Superior temporal gyrus (tissue), 1 donor: ENCODE data around the gene AIG1.
"Not testable (repeated sequence)": the region's sequence is repeated elsewhere in the genome, so short reads cannot be mapped to it uniquely, and the experiment has no call there.

Experiments
- DNase-seq: peaks from one replicate; pipeline ENCODE4 v3.0.0-alpha.2; 2016; ENCODE audit errors: extremely low spot score

AIG1 gene

DNA sequence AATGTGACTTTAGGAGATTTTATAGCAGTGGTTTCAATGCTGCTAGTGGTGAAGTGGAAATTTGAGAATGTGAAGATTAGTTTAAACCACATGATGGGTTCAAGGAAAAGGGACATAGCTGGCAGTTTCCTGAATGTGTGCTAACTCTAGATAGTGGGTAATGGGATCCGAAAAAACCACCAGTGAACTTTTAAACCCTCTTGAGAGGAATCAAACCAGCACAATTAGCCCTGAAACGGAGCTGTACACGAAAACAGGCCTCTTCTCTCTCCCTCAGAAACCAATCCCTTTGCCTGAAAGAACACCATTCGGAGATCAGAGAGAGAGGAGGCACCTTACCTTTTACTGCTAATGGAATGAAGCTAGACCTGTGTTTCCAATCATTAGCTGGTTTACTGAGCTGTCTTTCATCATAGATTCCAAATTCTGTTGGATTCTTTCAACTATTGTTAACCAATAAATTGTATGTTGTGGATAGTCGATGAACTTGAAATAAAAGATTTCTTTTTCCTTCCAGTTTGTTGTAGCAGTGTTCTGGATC, 103.9 kb downstream of the AIG1 start:
- no peak for DNase-seq

- no peak for DNase-seq
These were observed 104.7 kb downstream of the AIG1 start for GRCh38 chr6:143165315-143165855.

GRCh38 chr6:143166247-143166695, 105.6 kb downstream of the AIG1 start:
- no peak for DNase-seq

DNA sequence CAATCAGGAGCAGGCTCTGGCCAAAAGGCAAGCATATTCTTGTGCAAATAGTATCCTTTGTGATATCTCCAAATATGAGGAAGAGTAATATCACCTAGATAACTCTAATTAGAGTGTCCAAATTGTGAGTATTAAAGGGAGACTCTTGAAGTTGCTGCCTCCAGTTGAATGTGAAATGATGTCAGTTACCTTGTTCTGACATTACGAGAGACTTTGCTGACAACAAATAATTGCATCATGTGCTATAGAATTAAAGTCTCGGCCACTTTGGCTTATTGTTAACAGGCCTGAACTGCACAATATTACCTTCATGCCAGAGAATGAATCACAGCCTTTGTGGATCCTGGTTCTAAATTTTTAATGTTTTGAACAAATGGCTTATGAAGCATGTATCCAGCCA, 106.5 kb downstream of the AIG1 start:
- DNase-seq: no peak

GRCh38 chr6:143168396-143168816, 107.7 kb downstream of the AIG1 start:
- DNase-seq: not testable (repeated sequence)

DNA sequence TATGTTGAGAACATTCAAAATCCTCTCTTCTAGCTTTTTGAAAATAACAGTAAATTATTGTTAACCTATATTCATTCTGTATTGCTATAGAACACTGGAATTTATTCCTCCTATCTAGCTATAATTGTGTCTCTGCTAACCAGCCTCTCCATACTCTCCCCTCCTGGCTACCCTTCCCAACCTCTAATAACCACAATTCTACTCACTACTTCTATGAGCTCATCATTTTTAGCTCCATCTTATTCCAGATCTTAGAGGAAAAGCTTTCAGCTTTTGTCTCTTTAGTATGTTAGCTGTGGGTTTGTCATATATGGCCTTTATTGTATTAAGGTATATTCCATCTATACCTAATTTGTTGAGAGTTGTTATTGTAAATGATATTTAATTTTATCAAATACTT, 108.8 kb downstream of the AIG1 start:
- DNase-seq: no peak

DNA sequence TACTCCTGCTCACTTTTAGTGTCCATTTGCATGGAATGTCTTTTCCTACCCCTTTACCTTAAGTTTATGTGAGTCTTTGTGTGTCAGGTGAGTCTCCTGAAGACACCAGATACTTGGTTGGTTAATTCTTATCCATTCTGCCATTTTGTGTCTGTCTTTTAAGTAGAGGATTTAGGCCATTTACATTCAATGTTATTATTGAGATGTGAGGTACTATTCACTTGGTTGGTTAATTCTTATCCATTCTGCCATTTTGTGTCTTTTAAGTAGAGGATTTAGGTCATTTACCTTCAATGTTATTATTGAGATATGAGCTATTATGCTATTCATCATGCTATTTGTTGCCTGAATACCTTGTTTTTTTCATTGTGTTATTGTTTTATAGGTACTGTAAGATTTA, 113.8 kb downstream of the AIG1 start:
- no peak for DNase-seq

GRCh38 chr6:143174951-143175350, 114.3 kb downstream of the AIG1 start:
- DNase-seq: no peak

DNA sequence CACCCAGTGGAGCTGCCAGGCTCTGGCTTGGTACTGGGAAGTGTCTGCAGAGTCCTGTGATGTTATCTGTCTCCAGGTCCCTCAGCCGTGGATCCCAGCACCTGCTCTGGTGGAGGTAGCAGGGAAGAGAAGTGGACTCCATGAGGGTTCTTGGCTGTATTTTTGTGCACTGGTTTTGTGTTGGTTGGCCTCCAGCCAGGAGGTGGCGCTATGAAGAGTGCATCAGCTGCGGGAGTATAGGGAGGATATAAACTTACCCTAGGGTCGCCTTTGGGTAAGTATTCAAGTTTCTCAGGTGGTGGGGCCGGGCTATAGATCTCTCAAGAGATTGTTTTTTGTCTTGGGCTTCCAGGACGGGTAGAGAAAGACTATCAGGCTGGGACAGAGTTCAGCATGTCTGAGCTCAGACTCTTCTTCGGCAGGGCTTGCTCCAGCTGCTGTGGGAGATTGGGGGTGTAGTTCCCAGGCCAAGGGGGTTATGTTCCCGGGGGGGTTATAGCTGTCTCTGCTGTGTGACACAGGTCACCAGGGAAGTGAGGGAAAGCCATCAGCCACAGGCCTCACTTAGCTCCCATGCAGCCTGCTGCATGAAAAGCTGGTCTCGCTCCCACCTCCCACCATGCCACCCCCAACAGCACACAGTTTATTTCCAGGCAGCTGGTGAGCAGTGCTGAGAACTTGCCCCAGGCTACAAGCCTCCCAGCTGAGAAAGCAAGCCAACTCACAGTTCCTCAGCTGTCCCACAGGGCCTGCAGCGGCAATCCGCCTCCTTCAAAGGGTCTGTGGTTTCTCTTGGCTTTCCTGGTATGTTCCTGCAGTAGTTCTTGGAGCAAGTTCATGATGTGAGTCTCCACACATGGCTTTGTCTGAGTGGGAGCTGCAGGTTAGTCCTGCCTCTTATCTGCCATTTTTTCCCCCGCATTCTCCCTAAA, 115.7 kb downstream of the AIG1 start:
- no peak for DNase-seq

DNA sequence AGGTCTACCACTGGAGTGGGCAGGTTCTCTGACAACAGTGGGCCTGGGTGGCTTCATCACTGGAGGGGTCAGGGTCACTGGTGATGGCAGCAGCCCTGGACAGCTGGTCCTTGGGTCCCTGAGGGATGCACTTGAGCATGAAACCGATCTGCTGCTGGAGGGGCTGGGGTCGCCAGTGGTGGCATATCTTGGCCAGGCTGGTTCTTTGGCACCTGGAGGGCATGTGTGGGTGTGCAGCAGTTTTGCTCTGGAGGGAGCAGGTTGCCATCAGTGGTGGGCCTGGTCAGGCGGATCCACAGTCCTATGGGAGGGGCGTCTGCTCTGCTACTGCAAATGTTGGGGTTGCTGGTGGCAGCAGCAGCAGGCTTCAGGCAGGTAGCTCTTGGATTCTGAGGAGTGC, 117.0 kb downstream of the AIG1 start:
- DNase-seq: no peak

- DNase-seq: no peak
These were observed 118.4 kb downstream of the AIG1 start for GRCh38 chr6:143179096-143179495.

DNA sequence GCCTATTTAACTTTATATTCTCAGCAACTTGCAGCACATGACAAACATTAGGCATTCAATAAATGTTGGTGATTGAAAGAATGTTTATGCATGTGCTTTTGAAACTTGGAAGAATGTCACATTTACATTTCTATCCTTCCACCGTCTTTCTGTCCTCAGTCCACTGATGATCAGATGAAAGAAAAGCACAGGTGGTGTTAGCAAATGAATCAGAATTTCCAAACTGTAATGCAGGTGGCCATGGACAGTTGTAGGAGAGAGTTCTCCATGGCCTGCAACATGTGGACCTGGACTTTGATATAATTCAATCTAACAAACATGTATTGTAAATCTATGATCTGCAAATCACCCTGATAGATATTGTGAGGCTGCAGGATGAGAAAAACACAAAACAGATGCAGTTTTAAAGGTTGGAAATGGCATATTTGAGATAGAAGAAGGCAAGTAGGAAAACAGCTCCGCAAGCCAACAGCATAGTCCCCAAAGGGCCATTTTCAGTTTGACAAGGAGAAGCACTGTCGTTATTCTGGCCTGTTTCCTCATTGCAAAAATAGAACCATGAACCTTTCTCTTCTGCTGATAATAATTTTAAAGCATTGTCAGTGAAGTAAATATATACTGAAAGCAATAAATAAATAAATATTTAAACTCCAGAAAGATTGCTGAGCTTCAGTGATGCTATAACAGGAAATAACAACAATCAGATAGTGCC, 119.4 kb downstream of the AIG1 start:
- DNase-seq: no peak

DNA sequence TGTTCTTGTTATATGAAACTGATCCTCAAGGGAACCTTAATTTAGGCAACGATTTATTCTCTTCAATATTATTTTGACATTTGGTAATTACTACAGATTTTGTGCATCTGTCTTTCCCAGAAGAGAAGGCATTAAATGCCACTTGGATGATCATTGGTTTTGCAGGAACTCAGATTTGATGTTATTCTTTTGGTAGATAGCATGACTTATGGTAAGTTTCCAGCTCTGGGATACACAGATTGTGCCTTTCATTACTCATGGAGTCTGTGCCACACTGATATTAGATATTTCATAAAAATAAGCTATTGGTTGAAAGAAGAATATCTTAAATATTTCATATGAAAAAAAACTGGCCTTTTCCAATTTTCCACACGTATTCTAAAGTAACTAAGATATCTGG, 120.1 kb downstream of the AIG1 start:
- DNase-seq: no peak

- DNase-seq: no peak
These were observed 123.0 kb downstream of the AIG1 start for GRCh38 chr6:143183666-143184065.

DNA sequence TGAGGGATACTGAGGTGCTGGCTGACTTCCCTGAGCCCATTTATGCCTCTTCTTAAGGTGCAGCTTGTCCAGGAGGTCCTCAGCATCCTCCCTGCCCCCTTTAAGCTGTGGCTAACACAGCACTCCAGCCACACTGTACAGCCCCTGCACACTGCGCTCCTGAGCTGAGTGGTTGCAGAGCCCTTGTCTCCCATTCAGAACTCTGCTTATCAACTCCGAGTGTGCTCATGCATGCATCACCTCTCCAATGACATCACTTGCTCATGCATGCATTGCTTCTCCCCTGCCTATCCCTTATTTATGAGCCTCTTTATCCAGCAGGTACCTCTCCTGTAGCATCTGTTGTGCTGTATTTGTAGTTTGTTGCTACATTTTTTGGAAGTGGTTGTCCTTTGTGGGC, 124.6 kb downstream of the AIG1 start:
- DNase-seq: no peak

- no peak for DNase-seq
These were observed 126.7 kb downstream of the AIG1 start for GRCh38 chr6:143187238-143187923.

- DNase-seq: no peak
These were observed 127.6 kb downstream of the AIG1 start for GRCh38 chr6:143188292-143188691.

DNA sequence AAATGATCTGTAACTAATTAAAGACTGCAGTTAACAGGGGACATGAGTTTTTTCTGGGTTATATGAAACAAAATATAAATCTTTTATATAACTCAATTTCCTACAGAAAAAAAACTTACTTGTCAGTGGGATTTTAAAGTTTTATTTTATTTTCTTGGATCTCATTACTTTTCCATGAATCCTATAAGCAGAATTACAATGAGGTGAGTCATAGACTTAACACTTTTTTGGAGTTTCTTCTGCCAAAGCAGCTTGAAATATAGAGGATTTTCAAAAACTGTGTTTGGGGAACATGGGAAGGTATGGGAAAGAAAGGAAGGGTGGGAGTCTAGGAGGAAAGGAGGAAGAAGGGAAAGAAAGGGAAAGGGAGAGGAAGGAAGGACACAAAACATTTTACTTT, 130.7 kb downstream of the AIG1 start:
- no peak for DNase-seq

- no peak for DNase-seq
These were observed 132.1 kb downstream of the AIG1 start for GRCh38 chr6:143192766-143193165.

DNA sequence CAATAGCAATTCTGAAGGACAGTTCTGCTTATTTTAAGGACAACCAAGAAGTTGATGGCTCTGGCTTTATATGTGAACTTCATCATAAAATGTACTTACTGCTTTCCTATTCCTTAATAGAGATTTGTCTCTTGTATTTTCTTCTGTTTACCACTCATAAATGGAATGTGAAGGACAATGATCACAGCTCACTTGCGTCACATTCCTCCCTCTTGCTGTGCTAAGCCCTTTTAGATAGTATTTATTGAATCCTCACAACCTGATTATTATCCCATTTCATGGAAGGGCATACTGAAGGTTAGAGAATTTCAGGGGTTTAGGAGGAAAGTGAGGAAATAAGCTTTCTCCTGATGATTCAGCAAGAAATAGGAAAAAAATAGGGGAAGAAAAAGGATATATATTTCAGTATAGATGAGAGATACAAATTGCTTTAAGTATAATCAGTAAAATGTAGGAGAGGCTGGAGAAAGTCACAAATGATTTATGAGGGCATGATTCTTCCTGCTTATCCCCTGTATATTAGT, 132.9 kb downstream of the AIG1 start:
- no peak for DNase-seq

GRCh38 chr6:143194095-143194589, 133.5 kb downstream of the AIG1 start:
- no peak for DNase-seq
